Inflammatory macrophage treated with lipopolysaccharide for 1 hour (primary cell): Measurements from ENCODE around the gene CPSF4L.
"Not testable (repeated sequence)": the region's sequence is repeated elsewhere in the genome, so short reads cannot be mapped to it uniquely, and the experiment has no call there.

ENCODE experiments used
- DNase-seq, 2 donors: peaks; one replicate each; pipeline ENCODE4 v3.0.0-alpha.2; 2020 to 2022

The CPSF4L gene

GRCh38 chr17:73267648-73268537 is 6.2 kb upstream of the CPSF4L start:
- no peak for DNase-seq

GRCh38 chr17:73266796-73267195 is 5.1 kb upstream of the CPSF4L start:
- DNase-seq = no peak

- no peak for DNase-seq
Measured at GRCh38 chr17:73265646-73266640, 4.3 kb upstream of the CPSF4L start.

- not testable (repeated sequence) for DNase-seq
Measured at GRCh38 chr17:73264448-73264847, 2.8 kb upstream of the CPSF4L start.

GRCh38 chr17:73262676-73263642 is 1.3 kb upstream of the CPSF4L start:
- no peak for DNase-seq

- no peak for DNase-seq
Measured at GRCh38 chr17:73261952-73262675, 434 bp upstream of the CPSF4L start.

GRCh38 chr17:73257516-73257915 is 4.2 kb downstream of the CPSF4L start:
- no peak for DNase-seq

- DNase-seq = no peak
Measured at GRCh38 chr17:73256220-73256619, 5.5 kb downstream of the CPSF4L start.

GRCh38 chr17:73255671-73256181 is 6.0 kb downstream of the CPSF4L start:
- peak in 1 of 2 donors; percentile 63 for DNase-seq

GRCh38 chr17:73251871-73252270 is 9.8 kb downstream of the CPSF4L start:
- DNase-seq = no peak

GRCh38 chr17:73250851-73251640 is 10.6 kb downstream of the CPSF4L start:
- no peak for DNase-seq

GRCh38 chr17:73249700-73250099 is 12.0 kb downstream of the CPSF4L start:
- DNase-seq = no peak

- no peak for DNase-seq
Measured at GRCh38 chr17:73248532-73248931, 13.1 kb downstream of the CPSF4L start.

GRCh38 chr17:73247726-73248125 is 14.0 kb downstream of the CPSF4L start:
- DNase-seq = no peak

- DNase-seq = no peak
Measured at GRCh38 chr17:73240561-73240960, 21.1 kb downstream of the CPSF4L start.

GRCh38 chr17:73237714-73238113 is 24.0 kb downstream of the CPSF4L start:
- no peak for DNase-seq

- DNase-seq = no peak
Measured at GRCh38 chr17:73234736-73235135, 26.9 kb downstream of the CPSF4L start.

GRCh38 chr17:73232587-73233373 is 28.9 kb downstream of the CPSF4L start:
- DNase-seq = no peak

GRCh38 chr17:73231841-73232586 is 29.7 kb downstream of the CPSF4L start:
- peak; percentile 96 to 98 for DNase-seq
